ENCODE data around the gene QPCT. TPM values are rescaled to one million over a fixed set of nuclear protein-coding genes. Genes with fewer than 3 reads are reported as not detected.

Gene QPCT
- 16.9 to 19.5 TPM (median 18.4 TPM) in 5 replicates for total RNA-seq (2022; extraction: Qiagen RNA extraction)

DNA sequence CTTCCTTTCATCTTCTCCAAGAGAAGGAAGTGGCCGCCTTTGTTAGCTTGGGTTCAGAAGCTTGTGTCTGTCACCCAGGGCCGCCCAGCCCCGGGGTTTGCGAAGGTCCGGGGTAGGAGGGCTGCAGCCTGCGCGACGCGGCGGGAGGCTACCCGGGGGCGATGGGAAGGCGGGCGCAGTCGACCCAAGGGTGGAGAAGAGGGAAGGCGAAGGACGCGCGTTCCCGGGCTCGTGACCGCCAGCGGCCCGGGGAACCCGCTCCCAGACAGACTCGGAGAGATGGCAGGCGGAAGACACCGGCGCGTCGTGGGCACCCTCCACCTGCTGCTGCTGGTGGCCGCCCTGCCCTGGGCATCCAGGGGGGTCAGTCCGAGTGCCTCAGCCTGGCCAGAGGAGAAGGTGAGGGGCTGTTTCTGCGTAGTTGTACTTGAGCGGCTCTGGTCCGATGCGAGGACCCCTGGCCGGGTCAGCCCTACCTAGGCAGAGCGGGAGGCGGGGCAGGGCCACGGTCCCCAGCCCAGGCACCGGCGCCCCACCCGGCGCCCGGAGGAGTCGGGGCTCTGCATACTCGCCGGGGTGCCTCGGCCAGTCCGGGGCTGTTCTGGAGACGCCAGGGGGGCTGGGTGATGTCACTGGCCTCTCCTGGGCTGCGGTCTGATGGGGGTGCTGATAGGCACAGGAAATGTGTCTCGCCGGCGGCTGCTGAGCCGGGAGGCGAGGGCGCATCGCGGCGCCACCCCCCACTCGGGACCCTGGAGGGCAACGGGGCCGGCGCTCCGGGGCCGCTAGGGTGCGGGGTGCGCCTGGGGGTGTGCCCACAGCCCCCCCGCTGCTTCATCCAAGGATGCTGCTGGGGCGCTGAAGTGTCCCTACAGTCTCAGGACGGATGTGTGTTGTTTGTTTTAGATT lies at the start of gene QPCT:
TSS of gene QPCT (plus strand) at position 178 of the 909 bp plus-strand sequence. CDS start at position 280, 102 bp downstream.

DNA sequence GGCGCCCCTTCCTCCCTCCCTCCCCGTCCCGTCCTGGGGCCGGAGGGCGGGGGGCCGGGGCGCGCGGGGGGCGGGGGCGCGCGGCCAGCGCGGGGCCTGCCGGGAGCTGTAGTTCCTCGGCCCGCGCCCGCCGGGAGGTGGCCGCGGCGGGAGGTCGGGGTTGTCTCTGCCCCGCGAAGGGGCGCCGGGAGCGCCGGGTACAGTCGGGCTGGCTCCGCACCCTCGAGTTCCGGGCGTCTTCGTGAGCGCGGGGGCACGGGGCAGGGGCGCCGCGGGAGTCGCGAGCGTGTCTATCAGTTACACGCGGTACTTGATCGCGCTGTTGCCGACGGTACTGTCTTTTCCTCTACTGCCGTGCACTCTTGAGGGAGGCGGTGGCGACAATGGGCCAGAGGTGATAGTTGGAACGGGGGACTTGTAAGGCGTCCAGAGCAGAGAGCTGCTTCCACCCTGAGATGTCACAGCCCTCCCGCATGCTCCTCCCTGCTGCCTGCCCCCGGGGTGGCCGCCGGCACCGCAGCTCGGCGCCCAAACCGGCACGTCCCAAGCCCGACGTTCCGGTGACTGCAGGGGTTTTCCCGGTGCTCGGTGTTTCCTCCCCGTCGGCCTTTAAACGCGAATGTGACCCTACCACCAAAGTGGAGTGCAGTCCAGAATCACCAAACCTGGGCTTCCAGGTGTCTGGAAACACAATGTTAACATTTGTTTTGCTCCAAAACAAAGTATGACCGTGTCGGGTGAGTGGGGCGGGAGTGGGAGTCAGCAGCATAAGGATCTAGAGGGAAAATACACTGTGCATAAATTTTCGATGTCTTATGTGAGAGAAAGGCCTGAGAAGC lies 19.4 kb upstream of the QPCT start, which contains the start of gene PRKD3:
TSS of gene PRKD3 (minus strand) at position 48 of the 839 bp plus-strand sequence. CDS start 8,309 bp downstream, outside the sequence.

Other genes starting within 250 kb of the QPCT start
- 17.5 to 28.4 TPM (median 24.9 TPM) in 5 replicates for gene EIF2AK2, start 187.7 kb upstream of the QPCT start, total RNA-seq (2022; extraction: Qiagen RNA extraction)
- not detected in 5 replicates for gene SULT6B1, start 156.0 kb upstream of the QPCT start, total RNA-seq (2022; extraction: Qiagen RNA extraction)
- gene CEBPZOS, start 148.1 kb upstream of the QPCT start, total RNA-seq (2022; extraction: Qiagen RNA extraction): 39.4 to 43.5 TPM (median 41.6 TPM) in 5 replicates
- gene CEBPZ, start 113.0 kb upstream of the QPCT start, total RNA-seq (2022; extraction: Qiagen RNA extraction): 62.3 to 107 TPM (median 71.2 TPM) in 5 replicates
- 18.1 to 20.6 TPM (median 19.8 TPM) in 5 replicates for gene NDUFAF7, start 113.0 kb upstream of the QPCT start, total RNA-seq (2022; extraction: Qiagen RNA extraction)
- gene PRKD3, start 19.8 kb upstream of the QPCT start, total RNA-seq (2022; extraction: Qiagen RNA extraction): 8.5 to 14.0 TPM (median 11.7 TPM) in 5 replicates

Measured in A549 treated with CORT108297 at 1 μM for 4 hours (cell line).